HG03139 (cell line): ENCODE results near the gene NR2F1-AS1.
"Not testable (repeated sequence)": the region's sequence is repeated elsewhere in the genome, so short reads cannot be mapped to it uniquely, and the experiment has no call there.

Experiments
- ATAC-seq: cut with Tn5 transposase; IDR thresholded peaks from one replicate; pipeline ENCODE4 v1.9.1; 2021; ENCODE audit not compliant: unreplicated experiment

The NR2F1-AS1 gene

DNA sequence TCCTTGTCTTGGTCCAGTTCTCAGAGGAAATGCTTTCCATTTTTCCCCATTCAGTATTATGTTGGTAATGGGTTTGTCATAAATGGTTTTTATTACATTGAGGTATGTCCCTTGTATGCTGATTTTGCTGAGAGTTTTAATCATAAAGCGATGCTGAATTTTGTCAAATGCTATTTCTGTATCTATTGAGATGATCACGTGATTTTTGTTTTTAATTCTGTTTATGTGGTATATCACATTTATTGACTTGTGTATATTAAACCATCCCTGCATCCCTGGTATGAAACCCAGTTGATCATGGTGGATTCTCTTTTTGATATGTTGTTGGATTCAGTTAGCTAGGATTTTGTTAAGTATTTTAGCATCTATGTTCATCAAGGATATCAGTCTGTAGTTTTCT lies 189.8 kb downstream of the NR2F1-AS1 start:
- not testable (repeated sequence) for ATAC-seq

DNA sequence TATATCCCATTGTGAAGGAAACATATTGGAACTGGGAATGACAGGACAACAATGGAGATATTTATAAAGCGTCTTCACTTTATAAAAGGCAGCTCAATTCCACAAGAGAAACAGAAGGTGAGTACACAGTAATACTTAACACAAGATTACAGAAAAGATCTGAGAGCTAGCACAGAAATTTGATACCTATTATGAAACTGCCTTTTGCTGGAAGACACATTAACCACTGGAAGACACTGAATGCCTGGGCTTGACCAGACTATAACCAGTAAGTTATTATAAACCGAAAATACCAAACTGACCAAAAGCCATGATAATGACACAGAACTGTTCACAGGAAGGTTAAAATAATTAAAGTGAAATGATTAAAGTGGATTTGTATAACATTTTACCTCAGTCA lies 195.4 kb downstream of the NR2F1-AS1 start:
- no peak for ATAC-seq

DNA sequence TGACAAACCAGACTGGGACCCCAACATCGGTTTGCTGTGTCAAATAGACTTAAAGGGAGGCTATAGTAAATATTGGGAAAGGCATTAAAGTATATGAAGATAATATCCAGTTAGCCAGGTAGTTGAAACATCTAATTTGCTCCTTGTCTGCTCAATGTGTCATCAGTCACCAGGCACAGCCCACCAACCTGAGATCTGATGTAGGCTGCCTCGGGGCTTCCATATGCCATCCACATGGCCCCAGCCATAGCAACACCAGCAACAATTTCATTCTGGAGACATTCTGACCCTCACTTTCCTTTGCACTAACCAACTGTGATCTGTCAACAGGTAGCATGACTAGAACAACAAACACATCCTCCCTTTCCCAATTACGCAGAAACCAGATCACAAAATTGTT lies 196.0 kb downstream of the NR2F1-AS1 start:
- ATAC-seq, result no peak

DNA sequence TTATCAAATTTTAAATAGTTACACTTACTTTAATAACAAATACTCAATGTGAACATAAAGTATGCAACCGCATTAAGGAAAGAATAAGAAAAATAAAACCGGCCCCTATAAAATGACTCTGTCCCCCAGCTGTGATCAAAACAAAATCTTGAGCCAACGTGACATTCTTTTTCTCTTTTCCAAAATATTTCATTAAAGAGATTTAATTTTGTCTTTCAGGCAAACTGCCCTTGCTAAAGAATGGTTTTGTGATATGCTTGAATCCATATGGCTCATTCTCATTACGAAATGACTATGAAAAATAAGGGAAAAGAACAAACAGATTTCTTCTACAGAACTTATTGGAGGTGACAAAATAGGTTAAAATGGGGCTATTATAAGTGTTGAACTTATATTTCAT lies 197.0 kb downstream of the NR2F1-AS1 start:
- ATAC-seq, result no peak

DNA sequence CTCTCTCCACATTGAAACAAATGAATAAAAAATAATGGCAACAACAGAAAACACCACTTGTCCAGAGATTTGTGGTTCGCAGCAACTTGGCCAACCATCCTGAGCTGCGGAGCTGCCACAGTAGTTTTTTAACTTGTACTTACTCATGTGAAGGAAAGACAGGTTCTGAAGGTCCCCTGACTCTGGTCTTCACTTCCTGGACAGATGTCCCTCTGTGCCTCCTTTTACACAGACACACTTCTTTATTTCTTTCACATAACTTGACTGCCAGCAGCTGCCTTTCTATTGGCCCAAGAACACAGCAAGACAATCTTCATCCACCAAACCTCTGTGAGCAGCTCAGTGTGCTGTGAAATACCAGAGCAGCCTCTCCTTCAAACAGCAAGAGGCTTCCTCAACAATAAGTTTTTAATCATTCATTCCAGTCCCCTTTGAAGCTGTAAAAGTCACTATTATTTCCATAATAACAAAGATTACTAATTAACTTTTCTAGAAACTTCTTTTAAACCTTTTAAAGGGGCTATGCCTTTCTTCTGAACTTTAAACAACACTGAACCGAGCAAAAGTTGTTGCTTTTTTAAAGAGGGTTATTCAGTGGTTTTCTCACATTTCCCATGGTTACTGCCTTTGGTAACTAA lies 198.7 kb downstream of the NR2F1-AS1 start:
- no peak for ATAC-seq

DNA sequence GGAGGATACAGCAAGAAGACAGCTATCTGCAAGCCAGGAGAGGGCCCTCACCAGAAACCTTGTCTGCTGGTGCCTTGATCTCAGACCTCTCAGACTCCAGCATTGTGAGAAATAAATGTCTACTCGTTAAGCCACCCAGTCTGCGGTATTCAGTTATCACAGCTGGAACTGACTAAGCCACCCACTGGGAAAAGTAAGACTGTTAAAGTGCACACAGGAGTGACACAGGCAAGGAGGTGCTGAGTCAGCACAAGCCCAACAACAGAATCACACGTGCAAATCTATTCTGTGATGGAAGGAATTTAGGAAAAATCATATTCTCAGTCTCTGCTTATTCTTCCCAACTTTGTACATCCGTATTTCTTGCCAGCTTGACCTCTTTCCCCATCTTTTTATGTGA lies 200.0 kb downstream of the NR2F1-AS1 start:
- no peak for ATAC-seq

DNA sequence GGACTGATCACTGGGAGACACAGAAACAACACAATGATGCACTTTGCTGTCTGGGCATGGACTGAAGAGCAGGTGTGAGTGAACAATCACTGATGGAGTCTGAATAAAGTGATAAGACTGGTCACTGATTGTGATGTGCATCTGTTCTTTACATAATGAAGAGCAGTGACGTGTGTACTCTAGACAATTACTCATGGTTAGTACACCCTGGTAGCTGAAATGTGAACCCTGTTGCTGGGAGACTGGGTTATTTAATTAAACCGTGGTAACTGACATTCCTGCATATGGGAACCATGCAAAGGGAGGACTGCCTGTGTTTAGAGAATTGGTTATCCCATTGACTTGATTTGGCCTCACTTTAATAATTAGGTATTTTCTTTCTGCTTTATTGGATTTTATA lies 202.9 kb downstream of the NR2F1-AS1 start:
- ATAC-seq, result no peak

DNA sequence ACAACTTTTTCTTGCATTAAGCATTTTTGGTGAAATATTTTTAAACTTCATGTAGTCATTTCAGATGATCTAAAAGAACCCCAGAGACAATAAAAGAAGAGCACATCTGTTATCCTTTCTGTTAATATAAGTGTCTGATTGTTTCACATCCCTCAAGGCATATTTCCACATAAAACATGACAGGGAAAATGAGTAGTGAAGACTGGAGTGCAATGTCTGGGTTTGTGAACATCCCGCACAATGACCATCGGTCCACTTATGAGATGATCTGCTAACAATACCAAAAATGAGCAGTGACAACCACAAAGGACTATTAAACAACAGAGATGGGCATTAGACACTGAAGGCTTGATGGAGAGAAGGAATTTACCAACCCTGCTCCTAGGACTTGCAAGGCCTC lies 209.1 kb downstream of the NR2F1-AS1 start:
- no peak for ATAC-seq

DNA sequence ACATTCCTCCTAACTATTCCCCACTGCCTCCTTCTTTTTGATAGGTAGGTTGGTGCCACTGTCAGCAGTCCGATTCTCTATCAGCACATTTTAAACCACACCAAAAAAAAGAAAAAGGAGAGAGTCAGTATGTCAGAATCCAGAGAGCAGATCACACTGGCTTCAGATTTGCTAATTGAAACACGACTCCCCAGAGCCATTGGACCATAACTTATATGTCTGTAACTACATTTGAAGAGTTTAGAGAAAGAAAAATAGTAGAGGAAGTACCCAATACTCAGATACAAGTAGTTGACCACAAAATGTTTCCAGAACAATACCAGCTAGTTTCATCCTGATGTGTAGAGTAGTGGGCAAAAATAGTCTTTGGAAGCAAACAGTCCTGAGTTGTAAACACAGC lies 216.6 kb downstream of the NR2F1-AS1 start:
- ATAC-seq, result no peak

DNA sequence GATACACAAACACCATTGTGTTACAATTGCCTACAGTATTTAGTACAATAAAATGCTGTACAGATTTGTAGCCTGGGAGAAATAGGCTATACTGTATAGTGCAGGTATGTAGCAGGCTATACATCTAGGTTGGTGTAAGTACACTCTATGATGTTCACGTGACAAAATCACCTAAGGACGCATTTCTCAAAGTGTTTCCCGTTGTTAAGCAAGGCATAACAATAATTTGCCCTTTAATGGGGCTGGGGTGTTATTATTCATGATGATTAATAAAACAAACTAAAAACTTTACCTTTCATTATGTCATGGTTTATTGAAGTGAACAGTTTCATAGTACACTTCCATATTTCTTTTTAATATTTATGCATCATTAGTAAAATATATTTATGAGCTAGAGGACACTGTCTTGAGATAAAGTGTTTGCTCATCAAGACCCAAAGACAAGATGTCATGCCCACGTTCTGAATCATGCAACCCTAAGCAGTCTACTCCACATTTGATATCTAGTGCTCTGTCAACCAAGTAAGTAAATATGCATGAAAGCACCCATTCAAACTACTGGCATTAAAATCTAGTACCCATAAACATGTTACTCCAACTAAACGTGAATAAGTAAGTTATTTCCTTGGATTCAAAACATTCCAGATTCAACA lies 220.5 kb downstream of the NR2F1-AS1 start:
- no peak for ATAC-seq

DNA sequence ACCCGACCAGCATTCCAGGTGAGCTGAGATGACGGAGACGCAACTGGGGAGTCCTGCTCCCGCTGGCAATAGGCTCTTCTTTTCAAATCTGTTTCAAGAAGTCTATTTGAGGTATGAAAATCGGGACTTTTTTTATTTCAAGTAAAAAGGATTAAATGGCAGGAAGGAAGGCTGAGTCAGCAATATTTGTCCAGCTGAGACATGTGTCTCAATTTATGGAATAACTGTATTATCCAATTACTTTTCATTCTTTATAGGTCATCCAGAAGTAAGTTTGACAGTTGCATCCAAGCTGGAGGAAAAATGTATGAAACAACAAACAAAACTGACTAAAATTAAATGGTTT lies 221.1 kb downstream of the NR2F1-AS1 start:
- no peak for ATAC-seq
